ENCODE measurements around the gene GUCA1A. TPM values are rescaled to one million over a fixed set of nuclear protein-coding genes. Genes with fewer than 3 reads are reported as not detected.
"Not testable (repeated sequence)": the region's sequence is repeated elsewhere in the genome, so short reads cannot be mapped to it uniquely, and the experiment has no call there.

Gene GUCA1A
- total and polyA plus RNA-seq, 8 donors, result 0.13 to 0.24 (median 0.16) TPM; not detected in 4

GRCh38 chr6:42165016-42165415, 8.1 kb upstream of the GUCA1A start:
- Histone ChIP-seq H3K9me3 (no peaks in the 10 kb centered on the region), H3K27ac (no peak overlapping the region), H3K27me3 (no peaks in the 10 kb centered on the region), H3K4me3 (no peak overlapping the region), H3K36me3 (no peaks in the 10 kb centered on the region), H3K4me1 (no peaks in the 10 kb centered on the region)
- DNase-seq (no peak), ATAC-seq (no peak)
- TF ChIP-seq CTCF (IDR thresholded peaks at IDR 0.05), result no peak
- intact Hi-C loops (cut with DNase I), result no loop called here

GRCh38 chr6:42166444-42167141, 6.6 kb upstream of the GUCA1A start:
- intact Hi-C loops (cut with DNase I), result loop anchor here in 1 of 2 donors (2.0 kb wide), 1 partner anchor 92 kb away; no protein-coding TSS in a partner anchor
- no peak overlapping the region for H3K4me3 ChIP-seq
- no peaks in the 10 kb centered on the region for H3K27me3 ChIP-seq
- DNase-seq (peak in 3 of 4 donors; percentile 38 to 76 (median 46)), ATAC-seq (peak; percentile 97)
- H3K27ac ChIP-seq, result no peak overlapping the region
- no peaks in the 10 kb centered on the region for H3K9me3 ChIP-seq
- H3K36me3 ChIP-seq, result no peaks in the 10 kb centered on the region
- TF ChIP-seq CTCF (IDR thresholded peaks at IDR 0.05), result peak; percentile 92 to 96
- H3K4me1 ChIP-seq, result no peaks in the 10 kb centered on the region

- H3K4me3 ChIP-seq, result no peak overlapping the region
- H3K36me3 ChIP-seq, result no peaks in the 10 kb centered on the region
- no peaks in the 10 kb centered on the region for H3K9me3 ChIP-seq
- no peak for ATAC-seq
- H3K4me1 ChIP-seq, result no peaks in the 10 kb centered on the region
- no peak overlapping the region for H3K27ac ChIP-seq
- intact Hi-C loops (cut with DNase I), result no loop called here
- no peak for TF ChIP-seq CTCF (IDR thresholded peaks at IDR 0.05)
- no peaks in the 10 kb centered on the region for H3K27me3 ChIP-seq
- no peak for DNase-seq
These were observed 4.5 kb upstream of the GUCA1A start for GRCh38 chr6:42168650-42169049.

GRCh38 chr6:42169780-42170179, 3.4 kb upstream of the GUCA1A start:
- DNase-seq; intact Hi-C loops (cut with DNase I); H3K27ac ChIP-seq; H3K36me3 ChIP-seq; H3K27me3 ChIP-seq; H3K9me3 ChIP-seq; H3K4me1 ChIP-seq; ATAC-seq; H3K4me3 ChIP-seq: not testable (repeated sequence)

GRCh38 chr6:42171813-42172581, 1.2 kb upstream of the GUCA1A start:
- Histone ChIP-seq H3K9me3 (no peaks in the 10 kb centered on the region), H3K27me3 (no peaks in the 10 kb centered on the region), H3K27ac (no peak overlapping the region), H3K36me3 (no peaks in the 10 kb centered on the region), H3K4me1 (no peaks in the 10 kb centered on the region), H3K4me3 (no peak overlapping the region)
- intact Hi-C loops (cut with DNase I), result no loop called here
- DNase-seq (no peak), ATAC-seq (no peak)
- TF ChIP-seq CTCF (IDR thresholded peaks at IDR 0.05), result no peak

Data from left lung (tissue), 10 donors.